Chondrocyte (in vitro differentiated cells): Measurements from ENCODE around the gene TSR3. TPM values are rescaled to one million over a fixed set of nuclear protein-coding genes. Genes with fewer than 3 reads are reported as not detected.

Experiments used
- DNase-seq: peaks from one replicate; pipeline ENCODE4 v3.0.0; 2021; ENCODE audit warnings: mixed read lengths, low spot score
- H3K27ac Mint-ChIP-seq: one replicate; pipeline ENCODE4 v1.8.0; 2021; ENCODE audit warnings: mild to moderate bottlenecking, moderate library complexity, mixed read lengths; ENCODE audit not compliant: unreplicated experiment
- H3K27me3 Mint-ChIP-seq: 2 replicates; pipeline ENCODE4 v1.8.0; 2021; ENCODE audit warnings: low read depth, mixed read lengths
- H3K36me3 Mint-ChIP-seq: 2 replicates; pipeline ENCODE4 v1.8.0; 2021; ENCODE audit warnings: low read depth, mixed read lengths
- H3K4me1 Mint-ChIP-seq: 2 replicates; pipeline ENCODE4 v1.8.0; 2021; ENCODE audit warnings: low read depth, mild to moderate bottlenecking, mixed read lengths
- H3K4me3 Mint-ChIP-seq: one replicate; pipeline ENCODE4 v1.8.0; 2021; ENCODE audit warnings: mild to moderate bottlenecking, moderate library complexity, mixed read lengths; ENCODE audit not compliant: unreplicated experiment
- H3K9me3 Mint-ChIP-seq: 2 replicates; pipeline ENCODE4 v1.8.0; 2021; ENCODE audit warnings: low read depth, mixed read lengths
- CTCF ChIP-seq: fragments of 200-600 bp; sonication (generic); IDR thresholded peaks from 2 replicates; pipeline ENCODE4 v1.5.0; 2021; ENCODE audit warnings: antibody characterized with exemption, mild to moderate bottlenecking, moderate library complexity
- total RNA-seq: library from RNA; stranded (reverse); gene quantifications from 3 replicates; pipeline ENCODE4 v1.2.1, GENCODE V29; 2021

Gene TSR3
- total RNA-seq, 1 donor from 2014 or later, result 56.0 TPM

DNA sequence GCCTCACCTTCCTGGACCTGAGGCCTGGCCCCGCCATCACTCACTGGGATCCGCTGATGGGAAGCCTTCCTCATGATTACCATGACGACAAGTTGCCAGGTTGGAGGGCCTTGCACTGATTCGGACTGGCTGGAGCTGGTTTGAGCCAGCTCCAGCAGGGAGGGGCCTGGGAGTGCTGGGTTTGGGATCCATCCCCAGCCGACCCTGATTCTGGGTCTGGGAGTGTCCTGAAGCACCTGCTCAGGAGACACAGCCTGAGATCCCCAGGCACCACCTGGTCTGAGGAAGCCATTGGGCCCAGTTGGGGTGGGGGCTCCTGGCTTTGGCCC is 24.1 kb downstream of the TSR3 start:
- Mint-ChIP-seq H3K36me3 (peaks cover 7% of the 10 kb centered on the region), H3K9me3 (no peaks in the 10 kb centered on the region), H3K4me3 (no peak overlapping the region), H3K4me1 (peaks cover 2% of the 10 kb centered on the region), H3K27me3 (peaks cover 10% of the 10 kb centered on the region), H3K27ac (no peak overlapping the region)
- no peak for TF ChIP-seq CTCF
- DNase-seq, result no peak

DNA sequence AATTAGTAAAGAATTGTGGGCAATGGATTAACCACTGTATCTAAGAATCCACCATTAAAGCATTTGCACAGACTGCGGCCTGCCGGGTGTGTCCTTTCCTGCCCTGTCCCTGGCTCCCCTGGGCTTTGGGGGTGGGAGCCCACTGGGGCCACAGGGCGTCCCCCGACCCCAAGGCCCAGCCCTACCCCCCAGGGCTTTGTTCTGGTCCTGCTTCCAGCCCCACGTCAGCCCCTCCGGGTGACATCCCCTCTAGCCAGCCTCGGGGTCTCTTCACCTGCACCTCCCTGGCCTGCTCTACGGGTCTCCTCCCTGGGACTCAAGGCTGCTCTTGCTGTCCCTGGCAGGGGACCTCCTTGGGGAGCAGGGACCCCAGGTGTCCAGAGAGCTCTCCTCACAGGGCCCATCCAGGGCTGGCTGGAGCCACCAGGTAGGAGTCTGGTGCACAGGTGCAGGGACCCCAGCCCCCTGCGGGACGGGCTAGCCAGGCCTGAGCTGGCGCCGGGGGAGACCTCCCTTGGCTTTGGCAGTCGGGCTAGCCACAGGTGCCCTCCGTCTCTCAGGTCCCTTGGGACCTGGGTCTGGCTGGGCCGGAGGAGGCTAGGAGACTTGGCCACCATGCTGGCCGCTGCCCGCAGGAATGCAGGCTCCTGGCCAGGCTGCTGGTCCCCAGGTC is 24.6 kb downstream of the TSR3 start:
- Mint-ChIP-seq H3K27me3 (peaks cover 5% of the 10 kb centered on the region), H3K27ac (no peak overlapping the region)

GRCh38 chr16:1326391-1326790 is 25.3 kb downstream of the TSR3 start:
- no peak overlapping the region for H3K4me3 Mint-ChIP-seq
- H3K4me1 Mint-ChIP-seq, result no peaks in the 10 kb centered on the region
- TF ChIP-seq CTCF, result no peak
- no peak for DNase-seq
- no peaks in the 10 kb centered on the region for H3K27me3 Mint-ChIP-seq
- H3K36me3 Mint-ChIP-seq, result peaks cover 7% of the 10 kb centered on the region
- H3K27ac Mint-ChIP-seq, result no peak overlapping the region
- no peaks in the 10 kb centered on the region for H3K9me3 Mint-ChIP-seq

More for the DNA sequence above, 24.6 kb downstream of the TSR3 start:
- Mint-ChIP-seq H3K4me1 (no peaks in the 10 kb centered on the region), H3K4me3 (no peak overlapping the region), H3K9me3 (no peaks in the 10 kb centered on the region), H3K36me3 (peaks cover 7% of the 10 kb centered on the region)
- TF ChIP-seq CTCF, result no peak
- no peak for DNase-seq

GRCh38 chr16:1325673-1326371 is 25.9 kb downstream of the TSR3 start:
- Mint-ChIP-seq H3K36me3 (peaks cover 9% of the 10 kb centered on the region), H3K4me3 (no peak overlapping the region), H3K27ac (no peak overlapping the region), H3K9me3 (no peaks in the 10 kb centered on the region), H3K4me1 (no peaks in the 10 kb centered on the region), H3K27me3 (no peaks in the 10 kb centered on the region)
- DNase-seq, result no peak
- TF ChIP-seq CTCF, result no peak

- H3K4me1 Mint-ChIP-seq, result no peaks in the 10 kb centered on the region
- DNase-seq, result no peak
- no peak overlapping the region for H3K27ac Mint-ChIP-seq
- TF ChIP-seq CTCF, result no peak
- H3K27me3 Mint-ChIP-seq, result no peaks in the 10 kb centered on the region
- H3K9me3 Mint-ChIP-seq, result no peaks in the 10 kb centered on the region
- no peak overlapping the region for H3K4me3 Mint-ChIP-seq
- H3K36me3 Mint-ChIP-seq, result peaks cover 9% of the 10 kb centered on the region
Observed at GRCh38 chr16:1325261-1325660, 26.4 kb downstream of the TSR3 start.
